ENCODE measurements around the gene GRAMD4.

The GRAMD4 gene

DNA sequence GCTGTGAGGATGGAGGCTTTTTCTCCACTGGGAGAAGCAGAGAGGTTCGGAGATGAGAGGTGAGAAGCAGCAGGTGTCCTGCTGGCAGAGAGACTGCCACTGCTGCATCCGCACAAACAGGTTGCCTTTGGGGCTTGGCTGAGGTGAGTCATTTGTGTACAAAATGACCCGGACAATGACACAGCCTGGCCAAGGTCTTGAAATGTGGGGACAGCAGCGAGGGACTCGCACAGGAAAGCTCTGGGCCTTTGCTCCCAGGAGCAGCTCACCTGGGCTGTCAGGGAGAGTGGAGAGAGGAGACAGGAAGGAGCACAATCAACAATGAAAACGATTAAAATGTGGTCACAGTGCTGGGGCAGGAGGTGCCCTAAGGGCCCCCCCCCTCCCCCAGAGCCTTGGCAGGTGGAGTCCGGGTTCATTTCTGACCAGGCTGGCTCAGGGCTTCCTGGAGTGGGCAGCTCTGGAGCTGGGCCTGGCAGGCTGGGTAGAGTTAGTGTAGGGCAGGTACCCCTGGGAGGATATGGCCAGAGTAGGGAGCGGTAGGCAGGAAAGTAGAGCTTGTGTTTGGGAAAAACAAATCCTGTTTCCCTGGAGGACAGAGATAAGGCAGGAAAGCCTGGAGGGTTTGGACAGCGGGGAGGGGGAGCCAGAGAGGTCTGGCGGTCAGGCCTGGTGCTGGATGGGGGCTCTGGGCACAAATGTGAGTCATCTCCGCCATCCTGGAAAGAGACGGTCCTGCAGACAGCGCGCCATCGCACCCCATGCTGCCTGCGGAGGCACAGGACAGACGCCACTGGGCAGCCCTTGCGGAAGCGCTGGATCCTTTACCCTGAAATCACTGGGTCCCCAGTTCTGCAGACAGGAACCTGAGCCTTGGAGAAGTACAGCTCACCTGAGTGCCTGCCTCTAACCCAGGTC is 44.9 kb upstream of the GRAMD4 start:
- CTCF ChIA-PET = interaction anchor here (1.1 kb wide), 1 partner anchor 12 kb away, joined by 4 read pairs; no protein-coding TSS in a partner anchor
- TF ChIP-seq, protein P1, sequence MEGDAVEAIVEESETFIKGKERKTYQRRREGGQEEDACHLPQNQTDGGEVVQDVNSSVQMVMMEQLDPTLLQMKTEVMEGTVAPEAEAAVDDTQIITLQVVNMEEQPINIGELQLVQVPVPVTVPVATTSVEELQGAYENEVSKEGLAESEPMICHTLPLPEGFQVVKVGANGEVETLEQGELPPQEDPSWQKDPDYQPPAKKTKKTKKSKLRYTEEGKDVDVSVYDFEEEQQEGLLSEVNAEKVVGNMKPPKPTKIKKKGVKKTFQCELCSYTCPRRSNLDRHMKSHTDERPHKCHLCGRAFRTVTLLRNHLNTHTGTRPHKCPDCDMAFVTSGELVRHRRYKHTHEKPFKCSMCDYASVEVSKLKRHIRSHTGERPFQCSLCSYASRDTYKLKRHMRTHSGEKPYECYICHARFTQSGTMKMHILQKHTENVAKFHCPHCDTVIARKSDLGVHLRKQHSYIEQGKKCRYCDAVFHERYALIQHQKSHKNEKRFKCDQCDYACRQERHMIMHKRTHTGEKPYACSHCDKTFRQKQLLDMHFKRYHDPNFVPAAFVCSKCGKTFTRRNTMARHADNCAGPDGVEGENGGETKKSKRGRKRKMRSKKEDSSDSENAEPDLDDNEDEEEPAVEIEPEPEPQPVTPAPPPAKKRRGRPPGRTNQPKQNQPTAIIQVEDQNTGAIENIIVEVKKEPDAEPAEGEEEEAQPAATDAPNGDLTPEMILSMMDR (conservative IDR thresholded peaks at IDR 0.05; ENCODE audit: low read depth) = no peak
- POLR2A ChIA-PET (ENCODE audit: low non-redundant PET) = interaction anchor here (0.6 kb wide), 1 partner anchor 9 kb away, joined by 3 read pairs; no protein-coding TSS in a partner anchor
- peak overlapping the region; percentile 79 for H3K27ac ChIP-seq
- no peak for DNase-seq (ENCODE audit: low spot score)

GRCh38 chr22:46575911-46576555 is 44.2 kb upstream of the GRAMD4 start:
- ChIA-PET POLR2A (ENCODE audit: low non-redundant PET) (interaction anchor here (0.6 kb wide), 1 partner anchor 10 kb away, joined by 3 read pairs; no protein-coding TSS in a partner anchor), CTCF (interaction anchor here (1.1 kb wide), 1 partner anchor 13 kb away, joined by 4 read pairs; no protein-coding TSS in a partner anchor)
- peak overlapping the region; percentile 79 for H3K27ac ChIP-seq

DNA sequence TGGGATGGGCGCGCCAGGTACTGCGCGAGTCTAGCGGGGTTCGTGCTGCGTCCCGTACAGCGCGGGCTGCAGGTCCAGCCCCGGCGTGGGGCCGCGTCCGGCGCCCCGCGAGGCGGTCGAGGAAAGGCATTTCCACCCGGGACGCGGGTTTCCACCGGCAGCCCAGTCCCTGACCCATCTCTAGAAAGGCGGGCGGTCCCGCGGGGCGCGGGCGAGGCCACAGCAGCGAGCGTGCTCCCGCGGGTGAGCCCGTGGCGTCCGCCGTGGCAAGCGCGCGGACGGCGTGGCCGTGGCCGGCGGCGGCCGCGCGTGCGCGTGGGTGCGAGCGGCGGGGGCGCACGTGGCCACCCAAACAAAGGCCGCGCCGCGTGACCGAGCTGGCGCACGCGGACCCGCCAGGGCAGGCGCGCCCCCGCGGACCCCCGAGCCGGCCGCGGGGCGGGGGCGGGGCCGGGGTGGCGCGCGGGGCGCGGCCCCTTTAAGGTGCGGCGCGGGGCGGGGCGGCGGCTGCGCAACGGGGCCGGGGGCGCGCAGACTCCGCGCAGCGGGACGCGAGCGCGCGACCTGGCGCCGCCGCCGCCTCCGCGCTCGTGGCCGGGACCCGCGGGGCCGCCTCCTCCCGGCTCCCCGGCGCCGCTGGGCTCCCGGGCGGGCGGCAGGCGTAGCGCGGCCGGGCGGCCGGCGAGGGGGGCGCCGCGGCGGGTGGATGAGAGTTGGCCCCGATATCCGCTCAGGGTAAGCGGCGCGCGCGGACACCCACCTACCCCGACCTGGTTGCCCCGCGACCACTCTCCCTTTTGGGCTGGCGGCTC is 43.4 kb upstream of the GRAMD4 start:
- peak; percentile 40 for DNase-seq (ENCODE audit: low spot score)
- TF ChIP-seq, protein P1 (conservative IDR thresholded peaks at IDR 0.05; ENCODE audit: low read depth) = no peak
- peak overlapping the region; percentile 79 for H3K27ac ChIP-seq
- CTCF ChIA-PET = no interaction called here
- POLR2A ChIA-PET (ENCODE audit: low non-redundant PET) = no interaction called here

More at GRCh38 chr22:46575911-46576555, 44.2 kb upstream of the GRAMD4 start:
- no peak for DNase-seq (ENCODE audit: low spot score)
- TF ChIP-seq, protein P1 (conservative IDR thresholded peaks at IDR 0.05; ENCODE audit: low read depth) = no peak

DNA sequence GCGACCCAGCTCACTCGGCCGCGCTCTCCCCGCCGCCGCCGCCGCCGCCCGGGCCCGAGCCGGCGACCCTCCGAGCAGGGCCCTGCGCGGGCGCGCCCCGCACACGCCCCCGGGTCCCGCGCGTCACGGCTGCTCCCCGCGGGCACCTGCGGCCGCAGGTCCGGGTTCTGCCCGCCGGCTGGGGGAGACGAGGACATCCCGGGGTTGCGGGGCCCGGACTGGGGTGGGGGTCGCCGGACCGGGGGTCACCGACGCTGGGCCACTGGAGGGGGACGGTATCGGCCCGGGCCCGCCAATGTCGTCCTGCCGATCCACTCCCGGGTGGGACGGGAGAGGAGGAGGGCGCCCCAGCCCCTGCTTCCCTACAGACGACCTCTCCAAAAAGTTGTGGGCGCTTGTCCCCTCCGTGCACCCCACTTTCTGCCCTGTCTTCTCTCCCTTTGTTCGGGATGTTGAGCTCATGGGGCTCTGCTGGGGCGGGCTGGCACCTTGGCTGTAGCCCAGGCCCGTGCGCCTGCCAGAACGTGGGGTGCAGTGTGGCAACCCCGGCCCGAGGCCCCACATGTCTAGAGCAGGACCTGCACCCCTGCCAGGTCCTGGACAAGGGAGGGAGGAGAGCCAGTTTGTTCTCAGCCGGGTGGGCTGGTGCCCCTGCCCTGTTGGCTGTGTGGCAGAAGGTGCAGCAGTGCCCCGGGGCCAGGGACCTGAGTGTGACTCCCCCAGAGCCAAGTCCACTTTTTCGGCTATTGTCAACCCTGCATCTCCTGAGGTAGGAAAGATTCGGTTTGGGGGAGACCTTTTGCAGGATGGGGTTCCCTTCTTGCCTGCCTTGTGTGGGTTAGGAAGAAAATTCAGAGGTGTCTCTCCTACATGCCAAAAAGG is 42.6 kb upstream of the GRAMD4 start:
- no peak for DNase-seq (ENCODE audit: low spot score)
- POLR2A ChIA-PET (ENCODE audit: low non-redundant PET) = no interaction called here
- CTCF ChIA-PET = no interaction called here

DNA sequence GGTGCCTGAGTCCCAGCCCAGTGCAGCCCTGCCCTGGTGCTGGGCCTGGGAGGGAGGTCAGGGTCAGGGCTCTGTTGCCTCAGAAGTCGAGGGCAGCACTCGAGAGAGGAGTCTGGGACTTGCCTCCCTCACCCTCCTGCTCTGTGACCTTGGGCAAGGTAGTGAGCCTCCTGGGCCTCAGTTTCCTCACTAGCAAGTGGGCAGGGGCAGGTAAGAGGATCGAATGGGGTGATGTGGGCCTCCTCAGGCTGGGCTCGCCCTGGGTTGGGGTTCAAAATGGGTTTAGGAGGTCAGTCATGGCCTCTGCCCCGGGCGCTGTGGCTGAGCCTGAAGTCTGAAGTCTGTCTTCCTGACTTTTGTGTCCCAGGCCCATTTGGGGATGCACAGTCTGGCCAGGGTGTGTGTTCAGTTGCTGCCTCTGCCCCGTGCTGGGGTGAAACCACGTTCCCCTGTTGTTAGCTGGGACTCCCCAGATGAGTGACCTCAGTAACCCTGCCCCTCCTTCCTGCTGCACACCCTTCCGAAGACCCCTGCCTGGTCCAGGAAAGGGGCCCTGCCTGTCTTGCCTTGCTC is 41.8 kb upstream of the GRAMD4 start:
- ChIA-PET POLR2A (ENCODE audit: low non-redundant PET) (no interaction called here), CTCF (no interaction called here)
- H3K27ac ChIP-seq = peak overlapping the region; percentile 79

More for the DNA sequence above, 42.6 kb upstream of the GRAMD4 start:
- H3K27ac ChIP-seq = peak overlapping the region; percentile 79
- TF ChIP-seq, protein P1 (conservative IDR thresholded peaks at IDR 0.05; ENCODE audit: low read depth) = no peak

More for the DNA sequence above, 41.8 kb upstream of the GRAMD4 start:
- TF ChIP-seq, protein P1 (conservative IDR thresholded peaks at IDR 0.05; ENCODE audit: low read depth) = no peak
- no peak for DNase-seq (ENCODE audit: low spot score)

Measured in RWPE1 (cell line).